ENCODE data around the gene FAM83B.
"Not testable (repeated sequence)": the region's sequence is repeated elsewhere in the genome, so short reads cannot be mapped to it uniquely, and the experiment has no call there.

Gene FAM83B

DNA sequence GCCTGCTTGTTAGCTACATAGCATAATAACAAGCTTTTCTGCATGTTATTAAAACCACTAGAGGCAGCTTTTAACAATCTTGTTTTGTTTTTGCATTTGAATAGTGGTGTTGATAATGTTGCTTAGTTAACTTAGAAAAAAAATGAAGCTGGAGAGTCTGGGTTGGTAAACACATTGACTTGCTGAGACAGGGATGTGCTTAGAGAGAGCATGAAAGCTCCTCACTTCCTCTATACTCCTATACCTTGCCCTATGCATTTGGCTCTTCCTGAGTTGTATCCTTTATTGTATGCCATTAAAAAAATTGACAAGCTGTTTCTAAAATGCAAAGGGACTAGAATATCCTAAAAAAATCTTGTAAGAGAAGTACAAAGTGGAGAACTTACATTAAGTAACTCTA is 13.6 kb downstream of the FAM83B start:
- no peak for DNase-seq (ENCODE audit: low spot score)
- FAIRE-seq: no peak

DNA sequence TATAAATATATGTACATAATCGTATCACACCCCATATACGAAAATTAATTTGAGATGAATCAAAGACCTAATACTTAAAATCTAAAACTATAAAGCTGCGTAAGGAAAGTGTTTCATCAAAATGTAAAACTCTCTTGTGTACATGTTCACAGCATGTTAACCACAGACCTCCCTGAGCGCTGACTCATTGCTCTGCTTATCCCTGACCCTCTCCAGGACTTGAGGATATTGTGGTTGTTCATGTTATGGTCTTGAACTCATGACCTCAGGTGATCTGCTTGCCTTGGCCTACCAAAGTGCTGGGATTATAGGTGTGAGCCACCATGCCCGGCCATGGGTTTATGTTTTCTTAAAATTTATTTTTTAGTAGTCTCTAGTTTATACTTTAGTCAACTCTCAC is 14.2 kb downstream of the FAM83B start:
- FAIRE-seq (peak; percentile 89), DNase-seq (ENCODE audit: low spot score) (peak; percentile 71)

DNA sequence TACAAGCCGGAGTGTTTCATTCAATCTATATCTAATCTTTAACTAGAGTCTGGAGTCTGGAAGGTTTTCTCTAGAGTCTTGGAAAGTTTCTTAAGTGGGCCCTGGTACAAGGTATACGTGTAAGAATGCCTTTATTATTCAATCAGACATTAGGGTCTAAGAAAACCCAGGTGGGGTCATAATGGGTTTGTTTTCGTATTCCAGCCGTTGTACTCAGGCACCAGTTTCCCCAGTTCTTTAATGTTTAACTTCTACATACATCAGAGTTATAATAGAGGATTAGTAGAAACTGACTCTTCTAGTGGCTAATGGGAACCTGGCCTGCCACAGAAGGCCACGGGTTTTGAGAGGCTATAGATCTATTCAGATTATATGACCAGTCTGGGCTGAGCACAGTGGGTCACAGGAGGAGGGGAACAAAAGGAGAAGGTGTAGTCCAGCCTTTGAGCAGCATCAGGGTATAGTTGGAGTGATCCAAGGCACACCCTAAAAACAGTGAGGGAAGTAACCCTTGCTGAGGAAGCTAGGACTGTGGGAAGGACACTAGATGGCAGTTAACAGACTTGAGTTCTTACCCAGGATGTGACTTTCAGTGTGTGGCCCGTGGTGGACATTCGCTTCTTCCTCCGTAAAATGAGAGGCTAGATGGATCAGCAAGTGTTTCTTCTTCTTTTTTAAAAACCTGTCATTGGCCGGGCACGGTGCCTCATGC is 15.5 kb downstream of the FAM83B start:
- DNase-seq (ENCODE audit: low spot score): no peak
- no peak for FAIRE-seq

DNA sequence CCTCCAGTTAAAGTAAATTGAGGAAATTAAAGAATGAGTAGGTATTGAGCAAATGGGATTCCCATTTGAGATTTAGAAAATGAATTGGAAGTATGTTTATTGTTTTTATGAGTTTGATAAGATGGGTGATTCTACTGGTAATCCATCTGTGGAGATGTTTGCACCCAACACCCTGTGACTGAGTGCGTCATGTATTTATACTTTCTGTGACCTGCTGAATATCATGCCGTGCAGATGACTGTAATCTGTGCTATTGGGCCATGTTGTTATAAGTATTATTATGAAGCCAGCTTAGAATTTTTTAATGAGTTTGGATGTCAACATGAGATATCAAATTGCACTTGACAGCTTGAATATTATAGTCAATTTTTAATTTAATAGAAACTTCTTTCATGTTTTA is 17.7 kb downstream of the FAM83B start:
- no peak for DNase-seq (ENCODE audit: low spot score)
- FAIRE-seq: no peak

DNA sequence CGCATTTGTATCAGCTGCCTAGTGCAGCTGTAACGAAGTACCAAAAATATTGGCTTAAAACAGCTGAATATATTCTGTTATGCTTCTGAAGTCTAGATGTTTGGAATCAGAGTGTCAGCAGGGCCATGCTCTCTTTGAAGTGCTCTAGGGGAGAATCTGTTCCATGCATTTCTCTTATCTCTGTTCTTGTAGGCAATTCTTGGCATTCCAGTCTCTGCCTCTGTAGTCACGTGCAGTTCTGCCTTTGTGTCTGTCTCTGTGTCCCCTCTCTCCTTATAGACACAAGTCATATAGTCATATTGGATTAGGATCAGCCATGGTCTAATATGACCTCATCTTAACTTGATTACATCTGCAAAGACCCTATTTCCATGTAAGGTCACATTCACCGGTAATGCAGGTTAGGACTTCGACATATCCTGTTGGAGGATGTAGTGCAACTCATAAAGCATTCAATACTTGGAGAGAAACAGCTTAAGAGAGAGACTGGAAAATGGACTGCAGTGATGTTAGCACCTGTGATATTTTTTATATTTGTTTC is 18.6 kb downstream of the FAM83B start:
- FAIRE-seq: no peak
- DNase-seq (ENCODE audit: low spot score): no peak

DNA sequence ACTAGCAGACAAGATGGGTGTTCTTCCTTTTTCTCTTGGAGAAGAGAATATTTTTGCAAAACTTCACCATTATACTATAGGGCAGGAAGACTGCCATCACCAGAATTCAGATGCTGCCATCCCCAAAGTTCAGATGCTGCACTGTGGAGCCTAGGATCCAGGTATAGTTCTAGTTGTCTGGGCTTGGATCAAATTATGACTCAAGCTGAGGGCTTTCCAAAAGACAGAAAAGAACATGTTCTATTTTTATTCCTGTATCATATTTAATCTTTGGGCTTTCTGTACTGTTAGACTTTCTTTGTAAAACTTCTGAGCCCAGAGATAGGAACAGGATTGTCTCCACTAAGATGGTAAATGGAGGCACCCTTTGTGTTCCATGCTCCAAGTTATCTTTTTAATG is 22.0 kb downstream of the FAM83B start:
- FAIRE-seq (no peak), DNase-seq (ENCODE audit: low spot score) (no peak)

DNA sequence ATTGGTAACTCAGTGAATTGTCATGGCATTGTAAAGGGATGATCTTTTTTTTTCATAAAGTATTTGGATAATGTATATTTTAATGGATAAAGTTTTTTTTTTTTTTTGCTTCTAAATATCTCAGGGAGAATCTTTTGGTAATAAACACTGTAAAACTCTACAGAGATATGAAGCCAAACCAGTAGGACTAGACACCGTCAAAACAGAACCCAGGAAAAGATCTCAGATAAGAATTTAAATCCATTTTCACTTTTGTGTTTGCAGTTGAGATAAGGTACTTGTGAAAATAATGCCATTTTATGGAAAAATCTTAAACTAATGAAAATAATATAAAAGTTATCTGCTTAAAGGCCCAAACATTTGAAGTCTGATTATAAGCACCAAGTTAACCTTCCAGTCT is 27.0 kb downstream of the FAM83B start:
- DNase-seq (ENCODE audit: low spot score) (no peak), FAIRE-seq (no peak)

DNA sequence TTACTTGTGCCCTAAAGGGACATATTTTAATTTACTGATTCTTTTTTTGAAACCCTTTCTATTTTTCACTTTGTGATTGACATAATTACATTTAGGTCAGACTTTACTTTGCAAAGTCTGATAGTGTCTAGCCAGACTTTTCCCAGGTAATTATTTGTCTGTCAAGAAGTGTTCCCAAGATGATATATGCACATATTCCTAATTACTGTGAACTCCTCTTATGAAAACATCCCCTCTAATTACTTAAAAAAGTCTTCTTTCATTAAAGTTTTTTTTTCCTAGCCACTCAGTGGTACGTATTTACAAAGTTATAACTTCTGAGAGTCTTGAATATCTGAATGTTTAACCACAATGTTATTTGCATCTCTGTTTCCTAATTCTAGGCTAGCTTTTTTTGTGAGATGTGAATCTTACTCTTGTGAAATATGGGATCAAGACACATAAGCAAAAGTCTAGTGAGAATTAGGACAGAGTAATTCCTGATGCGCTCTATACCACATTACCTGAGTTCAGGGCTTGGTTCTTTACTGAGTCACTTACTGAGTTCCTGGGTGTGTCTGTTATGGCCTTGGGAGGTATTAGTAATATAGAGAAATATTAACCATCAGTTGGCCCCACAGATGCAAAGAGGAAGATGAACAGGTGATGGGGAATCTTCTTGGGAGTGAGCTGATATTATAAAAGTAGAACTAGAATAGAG is 27.9 kb downstream of the FAM83B start:
- DNase-seq (ENCODE audit: low spot score) (no peak), FAIRE-seq (no peak)

DNA sequence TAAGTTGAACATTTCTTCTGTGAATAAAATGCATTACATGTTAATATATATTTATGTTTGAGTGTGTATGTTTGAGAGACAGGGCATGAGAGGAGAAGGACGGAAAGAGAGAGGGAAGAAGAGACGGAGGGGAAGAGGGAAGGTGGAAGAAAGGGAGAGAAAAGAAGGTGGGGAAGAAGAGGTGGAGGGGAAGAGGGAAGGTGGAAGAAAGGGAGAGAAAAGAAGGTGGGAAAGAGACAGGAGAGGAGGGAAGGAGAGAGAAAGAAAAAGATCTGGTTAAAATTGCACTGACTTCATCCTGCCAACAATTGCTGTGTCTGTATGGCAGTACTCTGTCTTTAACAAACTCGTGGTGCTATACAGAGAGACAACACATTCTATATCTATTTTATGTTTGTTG is 29.0 kb downstream of the FAM83B start:
- FAIRE-seq: no peak
- no peak for DNase-seq (ENCODE audit: low spot score)

DNA sequence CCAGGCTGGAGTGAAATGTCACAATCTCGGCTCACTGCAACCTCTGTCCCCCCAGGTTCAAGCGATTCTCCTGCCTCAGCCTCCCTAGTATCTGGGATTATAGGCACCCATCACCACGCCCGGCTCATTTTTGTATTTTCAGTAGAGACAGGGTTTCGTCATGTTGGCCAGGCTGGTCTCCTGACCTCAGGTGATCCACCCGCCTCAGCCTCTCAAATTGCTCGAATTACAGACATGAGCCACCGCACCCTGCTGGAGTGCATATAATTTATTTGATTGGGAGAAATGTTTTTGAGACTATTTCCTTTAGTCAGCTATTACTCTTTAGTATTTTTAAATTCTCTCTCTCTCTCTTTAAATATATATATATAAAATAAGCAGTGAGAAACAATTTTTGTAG is 29.8 kb downstream of the FAM83B start:
- no peak for DNase-seq (ENCODE audit: low spot score)
- FAIRE-seq: no peak

DNA sequence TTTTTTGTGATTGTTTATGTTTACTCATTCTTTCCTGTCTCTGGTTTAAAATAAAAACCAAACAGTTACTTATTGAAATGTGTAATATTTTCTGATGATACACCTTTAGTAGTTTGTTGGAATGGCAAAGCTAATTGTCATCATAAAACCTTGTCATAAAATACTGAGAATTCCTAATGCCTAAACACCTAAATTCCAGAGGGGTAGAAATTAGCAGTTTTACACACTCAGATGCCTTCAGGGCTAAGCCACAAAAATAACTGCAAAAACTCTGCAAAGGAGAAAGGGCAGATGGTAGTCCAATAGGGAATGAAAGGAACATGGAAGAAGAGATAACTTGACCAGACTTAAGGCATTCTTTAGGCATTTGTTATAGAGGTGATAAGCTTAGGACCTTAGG is 30.3 kb downstream of the FAM83B start:
- DNase-seq (ENCODE audit: low spot score) (no peak), FAIRE-seq (no peak)

DNA sequence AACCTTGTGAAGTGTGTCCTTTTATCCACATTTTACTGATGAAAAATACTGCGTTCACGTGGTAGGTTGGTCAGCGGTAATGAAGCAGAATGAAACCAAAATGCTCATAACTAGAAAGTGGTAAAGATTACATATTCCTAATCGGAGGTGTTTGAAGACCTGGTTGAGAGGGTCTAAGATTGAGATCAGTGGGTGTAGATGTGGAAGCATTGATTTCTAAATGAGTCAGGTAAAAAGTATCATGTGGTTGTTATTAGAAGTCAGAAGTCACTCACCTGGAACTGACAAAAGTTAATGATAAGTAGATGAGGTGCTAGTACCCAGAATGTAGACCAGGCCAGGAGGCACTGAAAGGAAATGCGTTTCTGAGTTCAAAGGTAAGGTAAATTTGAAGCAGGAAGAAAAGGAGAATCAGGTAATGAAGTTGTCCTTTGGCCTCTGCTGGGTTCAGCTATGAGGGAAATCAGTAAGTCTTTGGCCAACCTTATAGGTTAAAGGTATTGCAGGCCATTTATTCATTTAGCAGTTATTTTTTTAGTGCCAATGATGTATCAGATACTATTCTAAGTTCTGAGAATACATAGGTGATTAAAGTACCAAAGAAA is 31.2 kb downstream of the FAM83B start:
- no peak for DNase-seq (ENCODE audit: low spot score)
- FAIRE-seq: no peak

DNA sequence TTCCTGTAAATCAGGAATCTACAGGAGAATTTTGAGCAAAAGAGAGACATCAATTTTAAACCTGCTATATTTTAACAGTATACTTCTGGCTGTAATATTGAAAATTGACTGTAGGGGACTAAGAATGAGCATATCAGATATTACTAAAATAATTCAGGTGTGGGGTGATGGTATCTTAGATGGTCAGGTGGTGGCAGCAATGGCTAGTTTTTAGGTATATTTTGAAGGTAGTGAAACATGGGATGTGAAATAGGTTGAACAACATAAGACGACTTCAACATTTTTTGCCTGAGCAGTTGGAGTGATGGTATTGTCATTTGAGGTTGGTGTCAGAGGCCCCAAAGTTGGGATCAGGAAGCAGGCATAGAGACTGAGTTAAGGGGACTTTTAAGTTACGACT is 32.1 kb downstream of the FAM83B start:
- DNase-seq (ENCODE audit: low spot score) (no peak), FAIRE-seq (no peak)

DNA sequence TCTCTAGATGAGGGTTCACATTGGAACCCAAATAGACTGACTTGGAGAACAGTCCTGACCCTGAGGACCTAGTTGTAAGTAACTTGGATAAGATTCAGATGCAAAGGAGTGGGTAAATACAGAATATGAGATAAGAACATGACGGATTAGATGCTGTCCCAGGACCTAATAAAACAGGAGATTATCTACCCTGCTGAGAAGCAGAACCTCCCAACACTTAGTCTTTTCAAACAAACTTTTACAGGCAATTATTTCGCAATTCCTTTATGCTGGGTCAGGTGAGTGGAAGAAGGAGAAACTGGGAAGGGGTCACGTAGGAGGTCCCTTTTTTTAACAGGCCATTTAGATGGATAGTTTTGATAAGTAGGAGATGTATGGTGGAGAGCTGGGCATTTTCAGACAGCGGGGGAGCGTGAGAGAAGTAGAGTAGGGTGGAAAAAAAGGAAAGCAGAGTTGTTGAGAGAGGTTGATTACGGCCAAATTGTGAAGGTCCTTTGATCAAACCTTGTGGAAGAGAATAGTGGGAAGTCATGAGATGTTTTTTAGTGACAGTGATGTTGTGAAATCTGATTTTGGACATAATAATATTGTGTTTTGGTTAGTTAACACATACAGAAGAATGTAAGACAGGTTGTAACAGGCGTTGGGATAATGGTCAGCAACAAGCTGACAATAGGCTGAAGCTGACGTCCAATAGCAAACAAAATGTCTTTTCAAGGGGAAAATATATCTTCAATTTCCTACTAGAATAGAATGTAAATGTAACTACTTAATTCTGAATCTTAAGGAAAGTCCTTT is 32.8 kb downstream of the FAM83B start:
- FAIRE-seq (no peak), DNase-seq (ENCODE audit: low spot score) (no peak)

DNA sequence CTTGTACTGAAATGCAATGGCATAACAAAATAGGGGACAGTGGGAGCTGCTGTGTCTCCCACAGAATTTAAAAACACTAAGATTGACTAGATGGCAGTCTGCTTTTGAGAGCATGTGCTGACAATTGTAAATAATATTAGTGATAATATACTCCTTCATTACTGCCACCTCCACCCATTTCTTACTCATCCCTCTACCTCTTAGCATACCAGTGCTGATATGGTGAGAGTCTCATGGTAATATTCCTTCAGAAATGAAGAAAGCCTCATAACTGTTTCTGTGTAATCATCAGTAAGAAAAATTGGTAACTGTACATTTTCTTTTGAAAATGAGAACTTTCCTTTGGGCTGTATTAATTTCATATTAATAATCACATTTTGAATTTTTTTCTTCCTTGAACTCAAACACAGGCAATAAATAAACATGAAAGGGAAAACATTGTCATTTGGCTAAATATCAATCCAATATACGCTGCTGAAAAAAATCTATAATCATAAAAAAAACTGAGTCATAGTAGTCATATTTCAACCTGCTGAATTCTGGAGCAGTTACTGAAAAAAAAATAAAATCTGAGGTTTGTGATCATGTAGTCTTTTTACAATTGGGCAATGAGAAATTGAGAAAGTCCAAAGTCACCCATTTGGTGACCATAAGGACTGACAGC is 34.6 kb downstream of the FAM83B start:
- DNase-seq (ENCODE audit: low spot score) (no peak), FAIRE-seq (no peak)

DNA sequence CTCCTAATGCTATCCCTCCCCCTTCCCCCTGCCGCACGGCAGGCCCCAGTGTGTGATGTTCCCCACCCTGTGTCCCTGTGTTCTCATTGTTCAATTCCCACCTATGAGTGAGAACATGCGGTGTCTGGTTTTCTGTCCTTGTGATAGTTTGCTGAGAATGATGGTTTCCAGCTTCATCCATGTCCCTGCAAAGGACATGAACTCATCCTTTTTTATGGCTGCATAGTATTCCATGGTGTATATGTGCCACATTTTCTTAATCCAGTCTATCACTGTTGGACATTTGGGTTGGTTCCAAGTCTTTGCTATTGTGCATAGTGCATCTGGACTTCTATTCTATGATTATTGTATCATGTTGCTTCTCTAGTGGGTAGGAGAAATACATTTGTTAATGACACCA is 35.3 kb downstream of the FAM83B start:
- not testable (repeated sequence) for DNase-seq (ENCODE audit: low spot score); FAIRE-seq

DNA sequence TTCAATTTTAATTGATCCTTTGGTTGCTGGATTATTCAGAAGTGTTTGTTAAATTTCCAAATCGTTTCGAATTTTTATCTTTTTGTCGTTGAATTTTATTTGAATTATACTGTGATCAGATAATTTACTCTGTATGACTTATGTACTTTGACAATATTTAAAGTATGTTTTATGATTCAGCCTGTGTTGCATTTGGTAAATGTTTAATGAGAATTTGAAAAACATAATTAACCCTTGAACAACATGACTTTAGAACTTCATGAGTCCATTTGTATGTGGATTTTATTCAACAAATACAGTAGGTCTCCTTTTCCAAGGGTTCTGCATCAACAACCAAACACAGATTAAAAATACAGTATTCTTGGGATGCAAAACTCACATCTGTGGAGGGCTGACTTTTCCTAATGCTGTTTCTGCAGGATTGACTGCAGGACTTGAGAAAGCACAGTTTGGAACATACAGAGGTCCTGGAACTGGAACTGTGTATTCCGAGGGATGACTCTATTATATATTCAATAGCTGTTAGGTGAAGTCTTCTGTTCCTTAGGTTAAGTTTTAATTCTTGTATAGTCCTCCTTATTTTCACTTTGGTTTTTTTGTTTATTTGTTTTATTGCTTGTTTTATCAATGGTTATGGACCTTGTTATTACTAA is 40.5 kb downstream of the FAM83B start:
- FAIRE-seq (peak; percentile 56), DNase-seq (ENCODE audit: low spot score) (no peak)

DNA sequence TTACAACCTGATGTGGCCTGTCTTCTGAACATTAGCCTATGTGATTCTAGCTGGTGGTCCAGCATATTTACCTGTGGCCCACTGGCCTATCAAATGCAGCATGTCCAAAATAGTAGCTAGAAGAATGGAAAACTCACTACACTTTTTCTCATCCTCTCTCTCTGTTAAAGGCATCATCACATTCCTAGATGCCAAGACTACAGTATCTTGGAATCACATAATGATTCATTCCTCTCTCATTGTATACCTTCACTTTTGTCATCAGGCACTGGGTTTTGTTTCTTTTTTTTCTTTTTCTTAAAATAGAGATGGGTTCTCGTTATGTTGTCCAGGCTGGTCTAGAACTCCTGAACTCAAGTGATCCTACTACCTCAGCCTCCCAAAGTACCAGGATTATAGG is 45.0 kb downstream of the FAM83B start:
- FAIRE-seq (no peak), DNase-seq (ENCODE audit: low spot score) (no peak)

DNA sequence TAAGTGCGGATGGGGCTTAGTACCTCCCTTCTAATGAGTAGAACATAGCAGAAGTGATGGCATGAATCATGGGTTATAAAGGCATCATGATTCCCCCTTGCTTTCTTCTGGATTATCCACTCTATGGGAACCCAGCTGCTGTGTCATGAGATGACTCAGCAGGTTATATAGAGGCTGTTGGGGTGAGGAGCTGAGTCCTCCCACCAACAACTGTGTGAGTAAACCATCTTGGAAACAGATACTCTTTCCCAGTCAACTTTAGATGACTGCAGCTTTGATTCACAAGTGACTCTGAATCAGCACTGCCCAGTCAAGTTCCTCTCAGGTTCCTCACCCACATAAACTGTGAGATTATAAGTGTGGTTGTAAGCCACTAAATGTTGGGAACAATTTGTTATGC is 46.3 kb downstream of the FAM83B start:
- FAIRE-seq: peak; percentile 51

DNA sequence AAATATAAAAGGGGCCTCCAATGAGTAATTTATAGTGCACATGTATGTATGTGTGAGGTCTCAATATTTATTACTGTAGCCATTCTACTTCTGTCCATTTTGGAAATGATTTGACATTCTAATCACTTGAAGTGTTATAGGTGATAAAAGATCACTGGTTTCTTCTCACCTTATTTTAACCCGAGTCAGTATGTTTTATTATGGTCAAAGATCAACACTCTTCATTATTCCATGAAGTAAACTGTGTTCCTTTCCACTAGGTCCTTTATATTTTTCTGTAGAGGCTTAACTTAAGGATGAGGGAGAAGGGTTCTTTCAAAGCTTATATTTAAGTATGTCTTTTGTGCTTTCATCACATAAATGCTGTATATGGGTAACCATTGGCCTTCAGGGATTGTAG is 47.2 kb downstream of the FAM83B start:
- no peak for DNase-seq (ENCODE audit: low spot score)
- FAIRE-seq: no peak

More for the DNA sequence above, 46.3 kb downstream of the FAM83B start:
- DNase-seq (ENCODE audit: low spot score): peak; percentile 84

DNA sequence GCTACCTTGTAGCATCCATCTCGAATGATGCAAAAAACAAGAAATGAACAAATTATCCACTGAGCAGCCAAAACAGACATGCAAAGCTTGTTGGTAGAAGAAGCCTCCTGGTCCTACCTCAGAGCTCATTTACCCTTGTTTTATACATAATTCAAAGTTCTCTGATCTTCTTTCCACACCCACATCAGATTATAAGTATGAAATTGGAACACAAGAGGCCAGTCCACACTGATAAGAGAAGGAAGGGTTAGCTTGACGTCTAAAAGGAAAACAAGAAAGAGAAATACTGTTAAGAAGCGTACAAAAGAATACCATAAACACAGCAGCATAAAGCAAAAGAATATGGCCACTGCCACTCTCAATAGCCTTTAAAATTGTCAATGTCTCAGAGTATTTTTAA is 49.7 kb downstream of the FAM83B start:
- FAIRE-seq (no peak), DNase-seq (ENCODE audit: low spot score) (no peak)

All from RCC 7860 (cell line).